GM20000 (cell line): Measurements from ENCODE around the gene MS4A3.
"Not testable (repeated sequence)": the region's sequence is repeated elsewhere in the genome, so short reads cannot be mapped to it uniquely, and the experiment has no call there.

Experiments used
- DNase-seq: peaks from one replicate; pipeline ENCODE4 v3.0.0; 2012; ENCODE audit warnings: low spot score
- TF ChIP-seq, protein P1 (sequence below): IDR thresholded peaks from 2 replicates; pipeline ENCODE4 v1.5.1; 2012; ENCODE audit warnings: mild to moderate bottlenecking, control low read depth; ENCODE audit errors: extremely low read depth, missing control alignments

Gene MS4A3, protein sequence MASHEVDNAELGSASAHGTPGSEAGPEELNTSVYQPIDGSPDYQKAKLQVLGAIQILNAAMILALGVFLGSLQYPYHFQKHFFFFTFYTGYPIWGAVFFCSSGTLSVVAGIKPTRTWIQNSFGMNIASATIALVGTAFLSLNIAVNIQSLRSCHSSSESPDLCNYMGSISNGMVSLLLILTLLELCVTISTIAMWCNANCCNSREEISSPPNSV

DNA sequence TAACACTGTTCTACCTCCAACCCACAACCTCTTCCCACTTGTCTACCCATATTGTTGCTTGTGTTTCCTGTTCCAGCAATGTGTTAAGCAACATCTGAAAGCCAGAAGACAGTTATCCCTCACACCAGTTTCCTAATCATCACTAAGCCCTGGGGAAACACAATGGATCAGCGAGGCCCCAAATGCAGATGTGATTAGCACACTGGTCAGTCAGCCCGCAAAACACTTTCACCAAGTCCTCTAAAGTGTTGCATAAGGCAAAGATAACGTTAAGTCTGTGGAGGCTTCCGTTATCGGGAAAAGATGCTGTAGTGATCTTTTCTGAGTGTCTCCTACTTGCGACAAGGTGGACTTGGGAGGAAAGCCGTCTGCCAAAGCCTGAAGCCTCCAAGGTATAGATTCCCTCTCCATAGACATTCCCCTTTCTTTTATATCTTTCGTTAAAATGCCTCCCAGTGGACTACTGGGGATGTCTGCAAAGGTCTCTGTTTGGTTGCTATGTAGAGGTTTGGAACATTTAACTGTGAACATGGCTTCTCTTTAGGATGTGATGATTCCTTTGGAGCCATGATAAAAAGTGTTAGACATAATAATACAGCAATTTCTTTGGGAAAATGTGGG is at the start of gene MS4A3:
Gene MS4A3 (plus strand): TSS at position 317 of the 621 bp plus-strand sequence. CDS start 4,496 bp downstream, outside the sequence.
- TF ChIP-seq, protein P1, sequence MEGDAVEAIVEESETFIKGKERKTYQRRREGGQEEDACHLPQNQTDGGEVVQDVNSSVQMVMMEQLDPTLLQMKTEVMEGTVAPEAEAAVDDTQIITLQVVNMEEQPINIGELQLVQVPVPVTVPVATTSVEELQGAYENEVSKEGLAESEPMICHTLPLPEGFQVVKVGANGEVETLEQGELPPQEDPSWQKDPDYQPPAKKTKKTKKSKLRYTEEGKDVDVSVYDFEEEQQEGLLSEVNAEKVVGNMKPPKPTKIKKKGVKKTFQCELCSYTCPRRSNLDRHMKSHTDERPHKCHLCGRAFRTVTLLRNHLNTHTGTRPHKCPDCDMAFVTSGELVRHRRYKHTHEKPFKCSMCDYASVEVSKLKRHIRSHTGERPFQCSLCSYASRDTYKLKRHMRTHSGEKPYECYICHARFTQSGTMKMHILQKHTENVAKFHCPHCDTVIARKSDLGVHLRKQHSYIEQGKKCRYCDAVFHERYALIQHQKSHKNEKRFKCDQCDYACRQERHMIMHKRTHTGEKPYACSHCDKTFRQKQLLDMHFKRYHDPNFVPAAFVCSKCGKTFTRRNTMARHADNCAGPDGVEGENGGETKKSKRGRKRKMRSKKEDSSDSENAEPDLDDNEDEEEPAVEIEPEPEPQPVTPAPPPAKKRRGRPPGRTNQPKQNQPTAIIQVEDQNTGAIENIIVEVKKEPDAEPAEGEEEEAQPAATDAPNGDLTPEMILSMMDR: no peak

DNA sequence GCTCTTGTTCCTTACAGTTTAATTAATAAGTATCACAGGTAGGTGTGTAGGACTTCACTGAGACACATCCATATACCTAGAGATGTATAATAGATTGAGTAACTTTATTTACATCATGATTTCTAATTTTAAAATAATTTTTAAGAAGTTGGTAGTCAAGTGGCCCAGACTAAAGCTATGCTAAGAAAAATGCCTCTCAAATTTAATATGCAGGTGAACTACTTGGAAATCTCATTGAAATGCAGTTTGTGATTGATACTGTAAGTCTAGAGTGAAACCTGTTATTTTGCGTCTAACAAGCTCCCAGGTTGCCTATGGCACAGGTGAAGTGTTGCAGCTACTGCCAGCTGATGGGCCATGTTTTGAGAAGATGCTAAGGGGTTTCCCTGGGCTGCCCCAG is 39.6 kb upstream of the MS4A3 start, which contains the start of gene OOSP4B:
Gene OOSP4B (plus strand): TSS at position 301 of the 400 bp plus-strand sequence.
- TF ChIP-seq, protein P1: no peak
- DNase-seq: no peak

More for the DNA sequence above, at the start of gene MS4A3:
- DNase-seq: no peak

DNA sequence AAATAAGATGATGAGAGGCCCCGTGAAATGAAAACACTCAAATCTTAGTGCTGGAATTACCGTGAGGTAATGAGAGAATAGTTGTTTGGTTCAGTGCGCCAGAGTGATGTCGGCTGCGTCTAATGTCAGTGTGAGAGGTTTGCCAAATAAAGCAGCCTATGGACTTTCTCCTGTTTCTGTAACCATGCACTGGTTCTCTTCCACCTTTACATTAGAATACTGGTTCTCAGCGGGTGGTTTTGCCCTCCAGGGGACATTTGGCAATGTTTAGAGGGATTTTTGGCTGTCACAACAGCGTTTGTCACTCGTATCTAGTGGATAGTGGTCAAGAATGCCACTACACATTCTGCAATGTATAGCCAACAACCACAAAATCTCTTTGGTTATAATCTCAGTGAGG is 38.4 kb upstream of the MS4A3 start:
- no peak for DNase-seq

DNA sequence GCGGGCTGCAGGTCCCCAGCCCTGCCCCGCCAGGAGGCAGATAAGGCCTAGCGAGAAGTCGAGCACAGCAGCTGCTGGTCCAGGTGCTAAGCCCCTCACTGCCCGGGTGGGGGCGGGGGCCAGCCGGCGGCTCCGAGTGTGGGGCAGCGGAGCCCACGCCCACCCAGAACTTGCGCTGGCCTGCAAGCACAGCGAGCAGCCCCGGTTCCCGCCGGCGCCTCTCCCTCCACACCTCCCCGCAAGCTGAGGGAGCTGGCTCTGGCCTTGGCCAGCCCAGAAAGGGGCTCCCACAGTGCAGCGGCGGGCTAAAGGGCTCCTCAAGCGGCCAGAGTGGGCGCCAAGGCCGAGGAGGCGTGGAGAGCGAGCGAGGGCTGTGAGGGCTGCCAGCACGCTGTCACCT is 36.1 kb upstream of the MS4A3 start:
- DNase-seq: not testable (repeated sequence)

More for the DNA sequence above, 38.4 kb upstream of the MS4A3 start:
- TF ChIP-seq, protein P1: no peak

DNA sequence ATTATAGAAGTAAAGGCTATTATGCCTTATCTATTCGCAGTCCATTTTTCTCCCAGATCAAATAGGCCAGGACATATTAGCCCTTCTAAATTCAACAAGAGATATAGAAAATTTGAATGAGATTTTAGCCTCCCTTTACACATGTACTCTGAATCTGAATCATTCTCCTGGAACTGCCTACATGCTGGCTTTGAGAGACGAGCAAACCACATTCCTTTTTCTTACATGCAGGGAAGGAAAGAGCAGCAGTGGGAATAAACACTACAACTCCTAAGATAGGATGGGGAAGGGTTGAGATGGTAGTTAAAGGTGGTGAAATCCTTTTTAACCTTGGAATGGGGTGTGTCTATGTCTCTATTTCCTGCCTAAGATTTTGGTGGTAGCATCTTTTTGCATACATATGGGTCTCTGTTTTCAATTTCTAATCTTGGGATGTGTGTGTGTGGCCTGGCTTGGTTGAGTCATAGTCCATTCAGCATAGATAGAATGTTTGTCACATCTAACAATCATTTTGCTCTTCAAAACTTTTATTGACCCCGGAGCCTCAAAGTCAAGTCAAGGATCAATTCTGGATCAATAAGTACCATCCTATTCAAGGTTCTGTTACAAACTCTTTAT is 27.3 kb upstream of the MS4A3 start:
- no peak for DNase-seq
- TF ChIP-seq, protein P1: no peak

DNA sequence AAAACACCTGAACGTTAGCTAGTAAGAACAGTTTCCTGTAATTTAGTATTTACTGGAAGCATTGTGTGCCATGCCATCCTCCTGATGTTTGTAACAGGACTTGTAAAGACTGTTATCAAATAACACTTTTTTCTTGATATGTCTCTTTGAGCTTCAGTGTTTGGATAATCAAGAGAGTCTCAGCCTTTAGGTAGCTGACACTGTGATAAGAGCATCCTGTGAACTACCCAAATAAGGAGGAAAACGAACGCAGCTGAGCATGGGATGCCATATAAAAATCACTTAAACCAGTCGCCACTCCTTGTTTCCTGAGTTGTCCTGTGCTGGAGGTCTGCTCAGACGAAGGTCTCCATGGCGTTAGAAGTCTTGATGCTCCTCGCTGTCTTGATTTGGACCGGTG is 16.4 kb upstream of the MS4A3 start, which contains the start of gene OOSP2:
Gene OOSP2 (plus strand): TSS at position 301 of the 400 bp plus-strand sequence. CDS start 51 bp downstream, at position 352.
- TF ChIP-seq, protein P1: no peak

DNA sequence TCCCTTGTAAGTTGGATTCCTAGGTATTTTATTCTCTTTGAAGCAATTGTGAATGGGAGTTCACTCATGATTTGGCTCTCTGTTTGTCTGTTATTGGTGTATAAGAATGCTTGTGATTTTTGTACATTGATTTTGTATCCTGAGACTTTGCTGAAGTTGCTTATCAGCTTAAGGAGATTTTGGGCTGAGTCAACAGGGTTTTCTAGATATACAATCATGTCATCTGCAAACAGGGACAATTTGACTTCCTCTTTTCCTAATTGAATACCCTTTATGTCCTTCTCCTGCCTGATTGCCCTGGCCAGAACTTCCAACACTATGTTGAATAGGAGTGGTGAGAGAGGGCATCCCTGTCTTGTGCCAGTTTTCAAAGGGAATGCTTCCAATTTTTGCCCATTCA is 6.0 kb upstream of the MS4A3 start:
- DNase-seq: not testable (repeated sequence)

More for the DNA sequence above, 16.4 kb upstream of the MS4A3 start, which contains the start of gene OOSP2:
- DNase-seq: no peak

DNA sequence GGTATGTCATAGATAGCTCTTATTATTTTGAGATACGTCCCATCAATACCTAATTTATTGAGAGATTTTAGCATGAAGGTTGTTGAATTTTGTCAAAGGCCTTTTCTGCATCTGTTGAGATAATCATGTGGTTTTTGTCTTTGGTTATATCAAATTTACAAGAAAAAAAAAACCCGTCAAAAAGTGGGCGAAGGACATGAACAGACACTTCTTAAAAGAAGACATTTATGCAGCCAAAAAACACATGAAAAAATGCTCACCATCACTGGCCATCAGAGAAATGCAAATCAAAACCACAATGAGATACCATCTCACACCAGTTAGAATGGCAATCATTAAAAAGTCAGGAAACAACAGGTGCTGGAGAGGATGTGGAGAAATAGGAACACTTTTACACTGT is 5.6 kb upstream of the MS4A3 start:
- not testable (repeated sequence) for DNase-seq
